GM18858 (cell line): Measurements from ENCODE around the gene LDLRAD2.

Source experiments
- ATAC-seq: cut with Tn5 transposase; IDR thresholded peaks from one replicate; pipeline ENCODE4 v1.9.1; 2021; ENCODE audit not compliant: unreplicated experiment

The LDLRAD2 gene

GRCh38 chr1:21857840-21858670 is 46.0 kb downstream of the LDLRAD2 start:
- ATAC-seq = no peak

GRCh38 chr1:21859669-21860179 is 47.7 kb downstream of the LDLRAD2 start:
- no peak for ATAC-seq

- no peak for ATAC-seq
These were observed 48.9 kb downstream of the LDLRAD2 start for GRCh38 chr1:21860971-21861370.

DNA sequence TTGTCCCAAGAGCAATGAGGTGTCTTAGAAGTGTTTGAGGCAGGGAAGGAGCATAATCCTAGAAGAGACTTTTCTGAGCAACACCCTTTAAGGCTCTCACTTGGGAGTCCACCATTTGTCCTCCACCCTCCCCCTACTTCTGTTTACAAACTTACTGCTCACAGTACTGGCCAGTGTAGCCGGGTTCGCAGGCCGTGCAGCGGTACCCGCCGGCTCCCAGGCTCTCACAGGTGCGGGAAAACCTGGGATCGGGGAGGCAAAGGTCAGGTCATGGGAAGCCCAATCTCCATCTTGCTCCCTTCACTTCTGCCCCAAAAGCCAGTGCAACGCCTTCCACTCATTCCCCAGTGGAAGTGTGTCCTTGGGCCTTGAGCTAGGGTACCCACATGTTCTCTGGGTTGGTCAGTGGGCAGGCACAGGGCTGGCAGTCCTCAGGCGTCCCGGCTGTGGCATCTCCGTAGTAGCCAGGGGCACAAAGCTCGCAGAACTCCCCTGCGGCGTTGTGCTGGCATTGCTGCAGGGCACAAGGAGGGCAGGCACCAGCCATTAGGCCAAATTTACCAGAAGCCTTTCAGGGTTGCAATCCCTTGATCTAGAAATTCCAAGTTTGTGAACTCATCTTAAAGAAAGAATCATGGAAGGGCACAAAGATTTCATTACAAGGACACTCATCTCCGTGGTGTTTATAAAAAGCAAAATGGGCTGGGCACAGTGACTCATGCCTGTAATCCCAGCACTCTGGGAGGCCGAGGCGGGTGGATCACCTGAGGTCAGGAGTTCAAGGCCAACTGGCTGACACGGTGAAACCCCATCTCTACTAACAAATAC is 49.8 kb downstream of the LDLRAD2 start:
- ATAC-seq = no peak

- ATAC-seq = no peak
These were observed 51.9 kb downstream of the LDLRAD2 start for GRCh38 chr1:21863981-21864380.

GRCh38 chr1:21864730-21865129 is 52.7 kb downstream of the LDLRAD2 start:
- no peak for ATAC-seq

- ATAC-seq = no peak
These were observed 53.5 kb downstream of the LDLRAD2 start for GRCh38 chr1:21865609-21865942.

DNA sequence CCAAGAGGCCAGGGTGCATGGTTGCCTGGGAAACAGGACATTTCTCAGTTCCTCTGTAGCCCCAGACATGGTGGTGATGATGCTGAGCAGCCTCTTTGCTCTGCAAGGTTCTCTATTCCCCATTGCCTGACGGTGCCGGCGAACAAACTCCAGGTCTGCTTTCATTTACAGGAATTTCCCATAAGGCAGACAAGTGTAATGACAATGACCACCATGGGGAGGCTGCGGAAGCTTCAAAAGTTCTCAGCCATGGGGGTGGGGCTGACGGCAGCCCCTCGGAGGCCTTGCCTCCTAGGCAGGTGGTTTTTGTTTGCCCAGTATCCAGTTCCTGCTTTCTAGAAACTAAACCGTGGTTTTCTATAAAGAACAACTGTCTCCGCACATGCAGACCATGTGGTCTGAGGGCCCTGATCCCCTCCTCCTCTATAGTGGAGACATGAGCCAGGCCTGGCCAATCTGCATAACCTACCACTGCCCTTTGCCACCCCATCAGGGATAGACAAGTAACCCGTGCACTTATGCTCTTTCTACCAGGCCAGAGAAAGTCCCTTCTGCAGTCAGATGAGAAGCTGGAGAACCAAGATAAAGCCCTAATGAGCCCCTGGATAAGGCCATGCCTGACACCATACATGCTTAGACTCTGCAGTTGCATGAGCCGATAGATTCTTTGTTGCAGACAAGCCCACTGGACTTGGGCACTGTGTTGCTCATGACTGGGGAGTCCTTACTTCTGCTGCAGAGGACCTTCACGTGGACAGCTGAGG is 54.1 kb downstream of the LDLRAD2 start:
- peak; percentile 69 for ATAC-seq

DNA sequence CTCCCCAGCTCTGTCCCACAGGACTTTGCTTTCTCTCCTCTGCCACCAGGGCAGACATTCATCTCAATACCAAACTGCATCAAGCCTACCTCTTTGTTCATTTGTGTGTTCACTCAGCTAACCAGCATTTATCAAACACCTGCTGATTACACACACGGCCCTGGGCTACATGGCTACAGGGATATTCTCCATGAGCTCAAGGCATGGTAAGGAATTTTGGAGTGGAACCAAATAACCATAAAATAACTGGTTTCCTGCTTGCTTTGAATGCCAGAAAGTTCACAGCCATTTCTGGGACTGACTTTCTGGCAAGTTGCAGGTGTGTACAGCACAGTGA is 54.6 kb downstream of the LDLRAD2 start:
- no peak for ATAC-seq

DNA sequence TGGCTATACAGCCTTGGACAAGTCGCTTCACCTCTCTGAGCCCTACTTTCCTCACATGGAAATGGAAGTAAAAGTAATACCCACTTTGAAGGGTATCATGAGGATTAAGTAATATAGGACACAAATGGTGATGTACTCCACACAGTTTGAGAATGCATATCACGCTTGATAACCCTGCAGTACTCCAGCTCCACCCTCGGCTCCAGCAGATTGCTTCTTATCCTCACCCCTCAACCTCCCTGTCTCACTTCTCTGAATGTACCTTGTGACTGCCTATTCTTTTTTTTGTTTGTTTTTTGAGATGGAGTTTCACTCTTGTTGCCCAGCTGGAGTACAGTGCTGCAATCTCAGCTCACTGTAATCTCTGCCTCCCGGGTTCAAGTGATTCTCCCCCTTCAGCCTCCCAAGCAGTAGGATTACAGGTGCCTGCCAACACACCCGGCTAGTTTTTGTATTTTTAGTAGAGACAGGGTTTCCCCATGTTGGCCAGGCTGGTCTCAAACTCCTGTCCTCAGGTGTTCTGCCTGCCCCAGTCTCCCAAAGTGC is 55.5 kb downstream of the LDLRAD2 start:
- no peak for ATAC-seq

DNA sequence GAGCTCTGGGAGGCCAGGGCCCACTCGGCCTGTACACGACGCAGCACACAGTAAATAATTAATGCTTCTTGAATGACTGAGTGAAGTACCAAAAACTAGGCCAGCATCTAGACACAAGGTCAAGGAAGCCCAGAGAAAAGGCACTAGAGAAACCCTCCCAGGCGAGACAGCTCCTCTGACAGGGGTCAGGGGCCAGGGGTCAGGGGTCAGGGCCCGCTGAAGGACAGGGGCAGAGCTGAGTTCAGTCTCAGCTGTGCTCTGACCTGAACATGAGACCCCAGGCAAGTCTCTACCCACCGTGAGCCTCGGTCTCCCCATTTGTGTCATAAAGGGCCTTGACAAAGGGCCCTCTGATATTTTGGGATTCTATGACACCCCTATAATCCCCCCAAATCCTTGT is 56.4 kb downstream of the LDLRAD2 start:
- no peak for ATAC-seq

- no peak for ATAC-seq
These were observed 56.9 kb downstream of the LDLRAD2 start for GRCh38 chr1:21868941-21869454.

- ATAC-seq = no peak
These were observed 57.6 kb downstream of the LDLRAD2 start for GRCh38 chr1:21869620-21870121.

GRCh38 chr1:21870611-21871010 is 58.5 kb downstream of the LDLRAD2 start:
- no peak for ATAC-seq

- ATAC-seq = no peak
These were observed 59.9 kb downstream of the LDLRAD2 start for GRCh38 chr1:21871943-21872342.

- ATAC-seq = no peak
These were observed 60.5 kb downstream of the LDLRAD2 start for GRCh38 chr1:21872445-21873079.

DNA sequence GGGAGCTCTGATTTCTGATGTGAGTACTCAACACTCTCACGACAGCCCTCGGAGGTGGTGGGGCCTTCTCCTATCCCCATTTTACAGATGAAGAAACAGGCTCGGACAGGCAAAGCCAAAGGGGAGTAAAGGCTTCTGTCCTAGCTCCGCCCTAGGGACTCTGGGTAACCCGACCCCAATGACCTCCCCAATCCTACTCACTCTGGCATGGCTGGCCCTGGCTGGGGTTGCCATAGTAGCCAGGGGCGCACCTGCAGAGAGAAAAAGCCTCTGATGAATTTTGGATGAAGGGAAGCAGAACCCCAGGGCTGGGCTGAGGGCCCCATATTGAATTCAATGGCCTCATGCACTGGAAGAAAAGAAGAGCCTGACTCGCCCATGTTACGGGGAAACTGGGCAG is 61.1 kb downstream of the LDLRAD2 start:
- ATAC-seq = no peak

GRCh38 chr1:21873761-21874160 is 61.7 kb downstream of the LDLRAD2 start:
- ATAC-seq = no peak

DNA sequence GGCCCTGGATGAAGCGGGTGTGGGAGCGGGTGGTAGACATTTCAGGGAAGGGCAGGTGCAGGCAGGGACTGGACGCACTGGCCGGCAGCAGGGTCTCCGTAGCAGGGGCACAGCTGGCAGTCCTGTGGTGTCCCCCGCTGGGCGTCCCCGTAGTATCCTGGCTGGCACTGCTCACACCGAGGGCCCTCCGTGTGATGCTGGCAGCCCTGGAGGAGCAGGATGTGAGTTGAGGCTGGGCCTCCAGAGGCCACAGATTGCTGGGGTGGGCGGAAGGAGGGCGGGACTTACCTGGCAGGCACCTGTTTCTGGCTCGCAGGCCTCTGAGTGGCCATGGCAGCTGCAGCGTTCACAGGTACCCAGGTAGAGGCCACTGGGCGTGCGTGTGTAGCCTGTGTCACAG is 62.3 kb downstream of the LDLRAD2 start:
- no peak for ATAC-seq
